Measurements from ENCODE around the gene ASB1. TPM values are rescaled to one million over a fixed set of nuclear protein-coding genes. Genes with fewer than 3 reads are reported as not detected.
"Not testable (repeated sequence)": the region's sequence is repeated elsewhere in the genome, so short reads cannot be mapped to it uniquely, and the experiment has no call there.

Gene ASB1
- total and polyA plus RNA-seq, 2 donors (not counting 1 experiment from before 2014, with no cell fraction given): 31.9 to 50.7 TPM

- Histone ChIP-seq H3K4me1 (ENCODE audit: control insufficient read depth in 2 of 2, insufficient read depth in 2 of 2, low read length in 2 of 2) (no peaks in the 10 kb centered on the region), H2AFZ (ENCODE audit: insufficient read depth, low read depth, low read length, poor library complexity, severe bottlenecking) (no peak overlapping the region), H4K20me1 (ENCODE audit: control insufficient read depth, insufficient read depth, low read length, poor library complexity, severe bottlenecking) (peaks cover 68% of the 10 kb centered on the region), H3K36me3 (replicated peaks in 1 of 2; ENCODE audit: control extremely low read depth in 1 of 2, control insufficient read depth in 1 of 2, extremely low read depth in 1 of 2, insufficient read depth in 2 of 2, low read length in 1 of 2) (peaks cover 13 to 62% of the 10 kb centered on the region in 2 experiments), H3K9ac (ENCODE audit: low read length) (no peak overlapping the region), H3K4me2 (replicated peaks; ENCODE audit: low read depth, low read length, poor library complexity, severe bottlenecking) (no peak overlapping the region), H3K27ac (ENCODE audit: low read length in 2 of 2) (no peak overlapping the region), H3K9me3 (ENCODE audit: control extremely low read depth in 1 of 3, control insufficient read depth in 2 of 3, insufficient read depth in 1 of 3, low read length in 2 of 3) (no peaks in the 10 kb centered on the region), H3K27me3 (replicated peaks in 1 of 4; ENCODE audit: control extremely low read depth in 1 of 4, control insufficient read depth in 3 of 4, insufficient read depth in 4 of 4, low read length in 3 of 4) (no peaks in the 10 kb centered on the region), H3K4me3 (ENCODE audit: control extremely low read depth in 1 of 5, extremely low read depth in 1 of 5, insufficient read depth in 1 of 5, low read depth in 2 of 5, low read length in 4 of 5) (no peak overlapping the region), H3K79me2 (ENCODE audit: control insufficient read depth, insufficient read depth, low read length) (peaks cover 86% of the 10 kb centered on the region)
- ATAC-seq (ENCODE audit: low read depth): no peak
- Mint-ChIP-seq H3K4me3 (no peak overlapping the region), H3K4me1 (peaks cover 26% of the 10 kb centered on the region), H3K9me3 (ENCODE audit: insufficient read depth) (no peaks in the 10 kb centered on the region), H3K27ac (no peak overlapping the region), H3K27me3 (no peaks in the 10 kb centered on the region)
- POLR2A ChIA-PET: no interaction called here
- intact Hi-C loops (cut with micrococcal nuclease): no loop called here
- DNase-seq: no peak
- CTCF ChIA-PET: no interaction called here
- 88% methylated on average over 8 of the region's 17 CpGs for WGBS (ENCODE audit: insufficient coverage)
- TF ChIP-seq CTCF (IDR thresholded peaks at IDR 0.05) (no peak), EZH2 (IDR thresholded peaks at IDR 0.05; ENCODE audit: borderline replicate concordance, insufficient read depth, low read depth, low read length, poor library complexity, severe bottlenecking) (no peak)
These were observed 14.8 kb downstream of the ASB1 start for GRCh38 chr2:238441262-238442114.

GRCh38 chr2:238442257-238442656 is 15.5 kb downstream of the ASB1 start:
- H3K27ac Mint-ChIP-seq; H3K4me3 Mint-ChIP-seq; H3K4me3 ChIP-seq (ENCODE audit: control extremely low read depth in 1 of 5, extremely low read depth in 1 of 5, insufficient read depth in 1 of 5, low read depth in 2 of 5, low read length in 4 of 5); DNase-seq; H3K9me3 Mint-ChIP-seq (ENCODE audit: insufficient read depth); H3K27ac ChIP-seq (ENCODE audit: low read length in 2 of 2); H3K9ac ChIP-seq (ENCODE audit: low read length); intact Hi-C loops (cut with micrococcal nuclease); H3K27me3 ChIP-seq (replicated peaks in 1 of 4; ENCODE audit: control extremely low read depth in 1 of 4, control insufficient read depth in 3 of 4, insufficient read depth in 4 of 4, low read length in 3 of 4); H2AFZ ChIP-seq (ENCODE audit: insufficient read depth, low read depth, low read length, poor library complexity, severe bottlenecking); CTCF ChIA-PET; H3K4me2 ChIP-seq (replicated peaks; ENCODE audit: low read depth, low read length, poor library complexity, severe bottlenecking); H3K4me1 ChIP-seq (ENCODE audit: control insufficient read depth in 2 of 2, insufficient read depth in 2 of 2, low read length in 2 of 2); POLR2A ChIA-PET; H3K9me3 ChIP-seq (ENCODE audit: control extremely low read depth in 1 of 3, control insufficient read depth in 2 of 3, insufficient read depth in 1 of 3, low read length in 2 of 3); H3K27me3 Mint-ChIP-seq; ATAC-seq (ENCODE audit: low read depth): not testable (repeated sequence)
- WGBS (ENCODE audit: insufficient coverage): no CpG with 5 or more reads among the region's 6 CpGs
- Histone ChIP-seq H3K79me2 (ENCODE audit: control insufficient read depth, insufficient read depth, low read length) (peaks cover 85% of the 10 kb centered on the region), H3K36me3 (replicated peaks in 1 of 2; ENCODE audit: control extremely low read depth in 1 of 2, control insufficient read depth in 1 of 2, extremely low read depth in 1 of 2, insufficient read depth in 2 of 2, low read length in 1 of 2) (peaks cover 13 to 70% of the 10 kb centered on the region in 2 experiments), H4K20me1 (ENCODE audit: control insufficient read depth, insufficient read depth, low read length, poor library complexity, severe bottlenecking) (peaks cover 76% of the 10 kb centered on the region)
- H3K4me1 Mint-ChIP-seq: peaks cover 26% of the 10 kb centered on the region

All from B cell (primary cell).